ENCODE data around the gene KDM4C.

The KDM4C gene

GRCh38 chr9:7067169-7067568 is 309.4 kb downstream of the KDM4C start:
- H4K20me1 ChIP-seq (ENCODE audit: low read depth, low read length) = no peaks in the 10 kb centered on the region
- no peak overlapping the region for H2AFZ ChIP-seq (ENCODE audit: low read depth, low read length, severe bottlenecking)
- H3K9ac ChIP-seq (ENCODE audit: low read length) = no peak overlapping the region
- no peaks in the 10 kb centered on the region for H3K9me3 ChIP-seq (ENCODE audit: insufficient read depth, low read length)
- no peaks in the 10 kb centered on the region for H3F3A ChIP-seq (ENCODE audit: insufficient read depth)
- H3K36me3 ChIP-seq (ENCODE audit: low read length) = no peaks in the 10 kb centered on the region
- no peak overlapping the region for H3K4me2 ChIP-seq (ENCODE audit: low read depth, low read length, poor library complexity, severe bottlenecking)
- no peak overlapping the region for H3K4me3 ChIP-seq (ENCODE audit: insufficient read depth, low read length, poor library complexity, severe bottlenecking)
- TF ChIP-seq EZH2phosphoT487 (conservative IDR thresholded peaks at IDR 0.05; ENCODE audit: low read length) (no peak), CTCF (IDR thresholded peaks at IDR 0.05; ENCODE audit: insufficient read depth, low read length, poor library complexity, severe bottlenecking) (no peak)
- no peaks in the 10 kb centered on the region for H3K79me2 ChIP-seq (ENCODE audit: insufficient read depth, low read length)
- H3K27ac ChIP-seq (ENCODE audit: low read depth, low read length) = no peak overlapping the region
- H3K27me3 ChIP-seq (ENCODE audit: low read length) = no peaks in the 10 kb centered on the region
- H3K9me2 ChIP-seq (replicated peaks; ENCODE audit: insufficient read depth, low read length) = no peaks in the 10 kb centered on the region

- no peak overlapping the region for H3K4me2 ChIP-seq (ENCODE audit: low read depth, low read length, poor library complexity, severe bottlenecking)
- no peaks in the 10 kb centered on the region for H3K36me3 ChIP-seq (ENCODE audit: low read length)
- H3K9ac ChIP-seq (ENCODE audit: low read length) = no peak overlapping the region
- no peaks in the 10 kb centered on the region for H3K27me3 ChIP-seq (ENCODE audit: low read length)
- H2AFZ ChIP-seq (ENCODE audit: low read depth, low read length, severe bottlenecking) = no peak overlapping the region
- H3K9me2 ChIP-seq (replicated peaks; ENCODE audit: insufficient read depth, low read length) = no peaks in the 10 kb centered on the region
- H3K27ac ChIP-seq (ENCODE audit: low read depth, low read length) = no peak overlapping the region
- no peaks in the 10 kb centered on the region for H3K79me2 ChIP-seq (ENCODE audit: insufficient read depth, low read length)
- H3K4me3 ChIP-seq (ENCODE audit: insufficient read depth, low read length, poor library complexity, severe bottlenecking) = no peak overlapping the region
- no peak for TF ChIP-seq CTCF (IDR thresholded peaks at IDR 0.05; ENCODE audit: insufficient read depth, low read length, poor library complexity, severe bottlenecking)
- no peak for TF ChIP-seq EZH2phosphoT487 (conservative IDR thresholded peaks at IDR 0.05; ENCODE audit: low read length)
- H3K9me3 ChIP-seq (ENCODE audit: insufficient read depth, low read length) = no peaks in the 10 kb centered on the region
- H3F3A ChIP-seq (ENCODE audit: insufficient read depth) = no peaks in the 10 kb centered on the region
- no peaks in the 10 kb centered on the region for H4K20me1 ChIP-seq (ENCODE audit: low read depth, low read length)
These were observed 314.1 kb downstream of the KDM4C start for GRCh38 chr9:7071916-7072315.

- no peak overlapping the region for H3K4me2 ChIP-seq (ENCODE audit: low read depth, low read length, poor library complexity, severe bottlenecking)
- H3K9me3 ChIP-seq (ENCODE audit: insufficient read depth, low read length) = no peaks in the 10 kb centered on the region
- H3K79me2 ChIP-seq (ENCODE audit: insufficient read depth, low read length) = no peaks in the 10 kb centered on the region
- H3K27ac ChIP-seq (ENCODE audit: low read depth, low read length) = no peak overlapping the region
- H3K4me3 ChIP-seq (ENCODE audit: insufficient read depth, low read length, poor library complexity, severe bottlenecking) = no peak overlapping the region
- no peaks in the 10 kb centered on the region for H3K27me3 ChIP-seq (ENCODE audit: low read length)
- H3K9ac ChIP-seq (ENCODE audit: low read length) = no peak overlapping the region
- H4K20me1 ChIP-seq (ENCODE audit: low read depth, low read length) = no peaks in the 10 kb centered on the region
- H3K9me2 ChIP-seq (replicated peaks; ENCODE audit: insufficient read depth, low read length) = no peaks in the 10 kb centered on the region
- no peak overlapping the region for H2AFZ ChIP-seq (ENCODE audit: low read depth, low read length, severe bottlenecking)
- H3K36me3 ChIP-seq (ENCODE audit: low read length) = peaks cover 3% of the 10 kb centered on the region; the same call in 1 of the 2 replicates
- H3F3A ChIP-seq (ENCODE audit: insufficient read depth) = no peaks in the 10 kb centered on the region
- TF ChIP-seq CTCF (IDR thresholded peaks at IDR 0.05; ENCODE audit: insufficient read depth, low read length, poor library complexity, severe bottlenecking) (no peak), EZH2phosphoT487 (conservative IDR thresholded peaks at IDR 0.05; ENCODE audit: low read length) (no peak)
These were observed 315.9 kb downstream of the KDM4C start for GRCh38 chr9:7073706-7074105.

Measured in SU-DHL-6 (cell line).